ENCODE measurements around the gene LMNTD1.

LMNTD1 gene

GRCh38 chr12:25455696-25456095 is 97.4 kb downstream of the LMNTD1 start:
- H3K4me2 ChIP-seq (ENCODE audit: low read length): no peak overlapping the region
- no peak overlapping the region for H3K4me3 ChIP-seq (ENCODE audit: low read length)
- H3K4me1 ChIP-seq (ENCODE audit: control insufficient read depth, low read length): peaks cover 12% of the 10 kb centered on the region
- TF ChIP-seq, protein P1, sequence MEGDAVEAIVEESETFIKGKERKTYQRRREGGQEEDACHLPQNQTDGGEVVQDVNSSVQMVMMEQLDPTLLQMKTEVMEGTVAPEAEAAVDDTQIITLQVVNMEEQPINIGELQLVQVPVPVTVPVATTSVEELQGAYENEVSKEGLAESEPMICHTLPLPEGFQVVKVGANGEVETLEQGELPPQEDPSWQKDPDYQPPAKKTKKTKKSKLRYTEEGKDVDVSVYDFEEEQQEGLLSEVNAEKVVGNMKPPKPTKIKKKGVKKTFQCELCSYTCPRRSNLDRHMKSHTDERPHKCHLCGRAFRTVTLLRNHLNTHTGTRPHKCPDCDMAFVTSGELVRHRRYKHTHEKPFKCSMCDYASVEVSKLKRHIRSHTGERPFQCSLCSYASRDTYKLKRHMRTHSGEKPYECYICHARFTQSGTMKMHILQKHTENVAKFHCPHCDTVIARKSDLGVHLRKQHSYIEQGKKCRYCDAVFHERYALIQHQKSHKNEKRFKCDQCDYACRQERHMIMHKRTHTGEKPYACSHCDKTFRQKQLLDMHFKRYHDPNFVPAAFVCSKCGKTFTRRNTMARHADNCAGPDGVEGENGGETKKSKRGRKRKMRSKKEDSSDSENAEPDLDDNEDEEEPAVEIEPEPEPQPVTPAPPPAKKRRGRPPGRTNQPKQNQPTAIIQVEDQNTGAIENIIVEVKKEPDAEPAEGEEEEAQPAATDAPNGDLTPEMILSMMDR (IDR thresholded peaks at IDR 0.05; ENCODE audit: low read depth, low read length, poor library complexity, severe bottlenecking): no peak
- TF ChIP-seq EZH2phosphoT487 (IDR thresholded peaks at IDR 0.05; ENCODE audit: borderline replicate concordance, low read length): no peak
- H3K9me2 ChIP-seq (replicated peaks; ENCODE audit: control insufficient read depth, low read length): no peaks in the 10 kb centered on the region
- no peaks in the 10 kb centered on the region for H3K79me2 ChIP-seq (ENCODE audit: control insufficient read depth, low read length)
- no peaks in the 10 kb centered on the region; the same call in 1 of the 2 replicates for H3K9me3 ChIP-seq (ENCODE audit: control insufficient read depth, insufficient read depth, low read length)
- no peak overlapping the region for H3K27ac ChIP-seq (ENCODE audit: low read depth, low read length)
- H3K27me3 ChIP-seq (ENCODE audit: control insufficient read depth, low read length): no peaks in the 10 kb centered on the region
- no peaks in the 10 kb centered on the region for H3F3A ChIP-seq (ENCODE audit: control insufficient read depth, insufficient read depth)
- H3K36me3 ChIP-seq (ENCODE audit: control insufficient read depth, low read length): no peaks in the 10 kb centered on the region
- H4K20me1 ChIP-seq (ENCODE audit: control insufficient read depth, insufficient read depth, low read depth, low read length): no peaks in the 10 kb centered on the region

DNA sequence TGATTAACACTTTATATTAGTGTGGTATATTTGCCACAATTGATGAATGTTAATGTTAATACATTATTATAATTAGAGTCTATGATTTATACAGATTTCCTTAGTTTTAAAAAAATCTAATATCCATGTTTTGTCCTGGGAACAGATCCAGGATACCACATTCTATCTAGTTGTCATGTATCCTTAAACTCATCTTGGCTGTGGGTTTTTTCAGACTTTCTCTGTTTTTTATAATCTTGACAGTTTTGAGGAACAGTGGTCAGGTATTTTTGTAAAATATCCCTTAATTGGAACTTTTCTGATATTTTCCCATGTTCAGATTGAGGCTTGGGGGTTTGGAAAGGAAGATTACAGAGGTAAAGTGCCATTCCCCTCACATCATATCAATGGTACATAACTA is 104.1 kb downstream of the LMNTD1 start:
- no peaks in the 10 kb centered on the region for H3K4me1 ChIP-seq (ENCODE audit: control insufficient read depth, low read length)
- no peak overlapping the region for H3K4me3 ChIP-seq (ENCODE audit: low read length)
- no peaks in the 10 kb centered on the region for H3F3A ChIP-seq (ENCODE audit: control insufficient read depth, insufficient read depth)
- no peaks in the 10 kb centered on the region for H3K79me2 ChIP-seq (ENCODE audit: control insufficient read depth, low read length)
- no peak overlapping the region for H3K27ac ChIP-seq (ENCODE audit: low read depth, low read length)
- TF ChIP-seq, protein P1 (IDR thresholded peaks at IDR 0.05; ENCODE audit: low read depth, low read length, poor library complexity, severe bottlenecking): no peak
- no peaks in the 10 kb centered on the region for H3K9me3 ChIP-seq (ENCODE audit: control insufficient read depth, insufficient read depth, low read length)
- no peaks in the 10 kb centered on the region for H3K27me3 ChIP-seq (ENCODE audit: control insufficient read depth, low read length)
- no peak overlapping the region for H3K4me2 ChIP-seq (ENCODE audit: low read length)
- no peaks in the 10 kb centered on the region for H3K9me2 ChIP-seq (replicated peaks; ENCODE audit: control insufficient read depth, low read length)
- H3K36me3 ChIP-seq (ENCODE audit: control insufficient read depth, low read length): no peaks in the 10 kb centered on the region
- no peaks in the 10 kb centered on the region for H4K20me1 ChIP-seq (ENCODE audit: control insufficient read depth, insufficient read depth, low read depth, low read length)

GRCh38 chr12:25447046-25447445 is 106.0 kb downstream of the LMNTD1 start:
- Histone ChIP-seq H3F3A (ENCODE audit: control insufficient read depth, insufficient read depth) (no peaks in the 10 kb centered on the region), H3K9me2 (replicated peaks; ENCODE audit: control insufficient read depth, low read length) (no peaks in the 10 kb centered on the region), H3K79me2 (ENCODE audit: control insufficient read depth, low read length) (no peaks in the 10 kb centered on the region), H3K27me3 (ENCODE audit: control insufficient read depth, low read length) (no peaks in the 10 kb centered on the region), H3K4me2 (ENCODE audit: low read length) (no peak overlapping the region), H3K4me1 (ENCODE audit: control insufficient read depth, low read length) (no peaks in the 10 kb centered on the region), H3K9me3 (ENCODE audit: control insufficient read depth, insufficient read depth, low read length) (no peaks in the 10 kb centered on the region), H3K36me3 (ENCODE audit: control insufficient read depth, low read length) (no peaks in the 10 kb centered on the region), H3K4me3 (ENCODE audit: low read length) (no peak overlapping the region), H4K20me1 (ENCODE audit: control insufficient read depth, insufficient read depth, low read depth, low read length) (no peaks in the 10 kb centered on the region), H3K27ac (ENCODE audit: low read depth, low read length) (no peak overlapping the region)
- TF ChIP-seq EZH2phosphoT487 (IDR thresholded peaks at IDR 0.05; ENCODE audit: borderline replicate concordance, low read length): no peak
- TF ChIP-seq, protein P1 (IDR thresholded peaks at IDR 0.05; ENCODE audit: low read depth, low read length, poor library complexity, severe bottlenecking): no peak

- Histone ChIP-seq H3K27me3 (ENCODE audit: control insufficient read depth, low read length) (no peaks in the 10 kb centered on the region; the same call in 1 of the 2 replicates), H3K27ac (ENCODE audit: low read depth, low read length) (no peak overlapping the region), H3F3A (ENCODE audit: control insufficient read depth, insufficient read depth) (no peaks in the 10 kb centered on the region), H3K4me1 (ENCODE audit: control insufficient read depth, low read length) (no peaks in the 10 kb centered on the region), H3K79me2 (ENCODE audit: control insufficient read depth, low read length) (no peaks in the 10 kb centered on the region), H3K36me3 (ENCODE audit: control insufficient read depth, low read length) (no peaks in the 10 kb centered on the region), H3K4me2 (ENCODE audit: low read length) (no peak overlapping the region), H3K9me3 (ENCODE audit: control insufficient read depth, insufficient read depth, low read length) (no peaks in the 10 kb centered on the region), H3K9me2 (replicated peaks; ENCODE audit: control insufficient read depth, low read length) (no peaks in the 10 kb centered on the region), H3K4me3 (ENCODE audit: low read length) (no peak overlapping the region), H4K20me1 (ENCODE audit: control insufficient read depth, insufficient read depth, low read depth, low read length) (no peaks in the 10 kb centered on the region)
- no peak for TF ChIP-seq EZH2phosphoT487 (IDR thresholded peaks at IDR 0.05; ENCODE audit: borderline replicate concordance, low read length)
- TF ChIP-seq, protein P1 (IDR thresholded peaks at IDR 0.05; ENCODE audit: low read depth, low read length, poor library complexity, severe bottlenecking): no peak
Measured at GRCh38 chr12:25438638-25439037, 114.4 kb downstream of the LMNTD1 start.

Measured in DOHH2 (cell line).